Thoracic aorta (tissue), 2 donors: ENCODE results near the gene RPL22. TPM values are rescaled to one million over a fixed set of nuclear protein-coding genes. Genes with fewer than 3 reads are reported as not detected.

Experiments used
- ATAC-seq: fragments of 150-250 bp; one replicate; pipeline ENCODE4 v1.8.0; 2017; ENCODE audit warnings: low read depth; ENCODE audit not compliant: insufficient number of reproducible peaks, low FRiP score
- DNase-seq: peaks from one replicate; pipeline ENCODE4 v3.0.0-alpha.2; 2020; ENCODE audit warnings: low spot score
- H3K27ac ChIP-seq, 2 donors: fragments of 200-600 bp; sonication (generic); 1 replicate in 1 of 2; 2 replicates in 1 of 2; pipeline ENCODE4 v1.5.1; 2016; ENCODE audit warnings: mild to moderate bottlenecking in 2 of 2, moderate library complexity in 2 of 2
- H3K27me3 ChIP-seq: fragments of 200-600 bp; sonication (generic); replicated peaks from 2 replicates; pipeline ENCODE4 v1.6.0; 2016; ENCODE audit warnings: mild to moderate bottlenecking; ENCODE audit not compliant: insufficient read depth
- H3K36me3 ChIP-seq: fragments of 200-600 bp; sonication (generic); one replicate; pipeline ENCODE4 v1.5.1; 2016
- H3K4me1 ChIP-seq, 2 donors: fragments of 200-600 bp; sonication (generic); 1 replicate in 1 of 2; 2 replicates in 1 of 2; pipeline versions ENCODE4 v1.5.1 to v1.6.0; 2016; ENCODE audit warnings: low read depth in 2 of 2, mild to moderate bottlenecking in 1 of 2; ENCODE audit not compliant: control insufficient read depth in 1 of 2
- H3K4me3 ChIP-seq: fragments of 200-600 bp; sonication (generic); 2 replicates; pipeline ENCODE4 v1.5.1; 2016; ENCODE audit warnings: mild to moderate bottlenecking
- H3K9me3 ChIP-seq: fragments of 200-600 bp; sonication (generic); 2 replicates; pipeline ENCODE4 v1.5.1; 2016
- total RNA-seq, 2 donors: library from RNA; depleted of rRNA; stranded (reverse); fragments of >200 nt; gene quantifications; one replicate each; pipeline versions ENCODE4 v1.1.0 to v1.2.3, GENCODE V29; 2016
- TF ChIP-seq, protein P1 (sequence below): fragments of 200-600 bp; sonication (generic); IDR thresholded peaks from one replicate; pipeline ENCODE4 v1.5.1; 2019; ENCODE audit warnings: antibody characterized with exemption

The RPL22 gene
- total RNA-seq, 2 donors from 2014 or later, result 80.4 to 130 TPM

DNA sequence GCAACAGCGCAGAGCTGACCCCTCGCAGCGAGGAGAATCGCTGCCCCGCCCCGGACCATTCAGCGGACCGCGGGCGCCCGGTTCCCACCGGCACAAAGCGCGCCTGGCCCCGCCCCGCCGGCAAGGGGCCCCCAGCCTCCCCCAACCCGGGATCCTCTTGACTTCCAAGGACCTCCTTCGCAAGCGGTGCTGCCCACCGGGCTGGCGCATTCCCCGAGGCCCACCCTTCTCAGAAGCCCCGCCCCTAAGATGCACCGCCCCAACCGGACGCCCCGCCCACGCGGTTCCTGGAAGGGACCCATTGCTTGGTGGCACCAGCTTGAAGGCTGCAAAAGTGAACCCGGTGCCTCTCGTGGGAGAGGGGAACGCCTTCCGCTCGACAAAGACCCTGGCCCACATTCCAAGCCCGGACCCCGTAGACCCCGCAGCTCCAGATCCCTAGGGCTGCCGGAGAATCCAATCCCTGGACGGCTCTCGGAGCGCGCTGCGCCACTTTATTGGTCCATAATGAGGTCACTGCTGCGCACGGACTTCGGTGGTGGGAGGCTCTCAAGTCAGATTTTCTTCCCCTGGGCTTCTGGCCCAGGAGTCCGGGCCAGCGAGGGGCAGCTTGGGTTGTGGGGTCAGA lies 46.6 kb upstream of the RPL22 start:
- Histone ChIP-seq H3K27me3 (peaks cover 35% of the 10 kb centered on the region), H3K4me3 (no peak overlapping the region), H3K27ac (no peak overlapping the region), H3K36me3 (no peaks in the 10 kb centered on the region), H3K4me1 (peaks cover 6 to 15% of the 10 kb centered on the region in 2 donors), H3K9me3 (no peaks in the 10 kb centered on the region)
- TF ChIP-seq, protein P1, sequence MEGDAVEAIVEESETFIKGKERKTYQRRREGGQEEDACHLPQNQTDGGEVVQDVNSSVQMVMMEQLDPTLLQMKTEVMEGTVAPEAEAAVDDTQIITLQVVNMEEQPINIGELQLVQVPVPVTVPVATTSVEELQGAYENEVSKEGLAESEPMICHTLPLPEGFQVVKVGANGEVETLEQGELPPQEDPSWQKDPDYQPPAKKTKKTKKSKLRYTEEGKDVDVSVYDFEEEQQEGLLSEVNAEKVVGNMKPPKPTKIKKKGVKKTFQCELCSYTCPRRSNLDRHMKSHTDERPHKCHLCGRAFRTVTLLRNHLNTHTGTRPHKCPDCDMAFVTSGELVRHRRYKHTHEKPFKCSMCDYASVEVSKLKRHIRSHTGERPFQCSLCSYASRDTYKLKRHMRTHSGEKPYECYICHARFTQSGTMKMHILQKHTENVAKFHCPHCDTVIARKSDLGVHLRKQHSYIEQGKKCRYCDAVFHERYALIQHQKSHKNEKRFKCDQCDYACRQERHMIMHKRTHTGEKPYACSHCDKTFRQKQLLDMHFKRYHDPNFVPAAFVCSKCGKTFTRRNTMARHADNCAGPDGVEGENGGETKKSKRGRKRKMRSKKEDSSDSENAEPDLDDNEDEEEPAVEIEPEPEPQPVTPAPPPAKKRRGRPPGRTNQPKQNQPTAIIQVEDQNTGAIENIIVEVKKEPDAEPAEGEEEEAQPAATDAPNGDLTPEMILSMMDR, result no peak
- DNase-seq (no peak), ATAC-seq (no peak)

DNA sequence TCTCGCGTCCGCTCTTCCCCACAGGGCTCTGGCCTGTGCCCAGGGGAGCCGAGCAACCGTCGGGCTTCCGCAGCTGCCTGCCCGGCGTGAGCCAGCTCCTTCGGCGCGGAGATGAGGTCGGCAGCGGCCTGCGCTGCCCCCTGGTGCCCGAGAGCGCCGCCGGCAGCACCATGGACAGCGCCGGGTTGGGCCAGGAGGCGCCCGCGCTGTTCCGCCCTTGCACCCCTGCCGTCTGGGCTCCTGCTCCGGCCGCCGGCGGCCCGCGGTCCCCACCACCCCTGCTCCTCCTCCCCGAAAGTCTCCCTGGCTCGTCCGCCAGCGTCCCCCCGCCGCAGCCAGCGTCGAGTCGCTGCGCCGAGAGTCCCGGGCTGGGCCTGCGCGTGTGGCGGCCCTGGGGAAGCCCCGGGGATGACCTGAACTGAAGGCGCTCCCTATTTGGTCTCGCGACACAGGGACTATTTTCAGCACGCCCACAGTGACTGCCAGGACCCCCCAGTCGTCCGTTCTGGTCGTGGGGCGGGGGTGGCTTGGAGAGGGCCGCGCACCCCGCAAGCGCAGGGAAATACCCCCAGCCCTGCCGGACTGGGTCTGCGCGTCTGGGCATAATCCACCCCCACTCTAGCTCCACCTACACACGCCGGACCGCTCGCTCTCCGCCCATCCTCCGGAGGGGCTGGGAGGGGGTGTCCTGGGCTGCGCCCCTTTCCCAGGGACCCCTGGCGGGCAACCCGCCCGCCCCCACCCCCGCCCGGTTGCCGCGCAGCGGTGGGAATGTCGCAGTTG lies 45.9 kb upstream of the RPL22 start:
- Histone ChIP-seq H3K27me3 (peaks cover 42% of the 10 kb centered on the region), H3K4me1 (peaks cover 6 to 15% of the 10 kb centered on the region in 2 donors)
- no peak for DNase-seq

DNA sequence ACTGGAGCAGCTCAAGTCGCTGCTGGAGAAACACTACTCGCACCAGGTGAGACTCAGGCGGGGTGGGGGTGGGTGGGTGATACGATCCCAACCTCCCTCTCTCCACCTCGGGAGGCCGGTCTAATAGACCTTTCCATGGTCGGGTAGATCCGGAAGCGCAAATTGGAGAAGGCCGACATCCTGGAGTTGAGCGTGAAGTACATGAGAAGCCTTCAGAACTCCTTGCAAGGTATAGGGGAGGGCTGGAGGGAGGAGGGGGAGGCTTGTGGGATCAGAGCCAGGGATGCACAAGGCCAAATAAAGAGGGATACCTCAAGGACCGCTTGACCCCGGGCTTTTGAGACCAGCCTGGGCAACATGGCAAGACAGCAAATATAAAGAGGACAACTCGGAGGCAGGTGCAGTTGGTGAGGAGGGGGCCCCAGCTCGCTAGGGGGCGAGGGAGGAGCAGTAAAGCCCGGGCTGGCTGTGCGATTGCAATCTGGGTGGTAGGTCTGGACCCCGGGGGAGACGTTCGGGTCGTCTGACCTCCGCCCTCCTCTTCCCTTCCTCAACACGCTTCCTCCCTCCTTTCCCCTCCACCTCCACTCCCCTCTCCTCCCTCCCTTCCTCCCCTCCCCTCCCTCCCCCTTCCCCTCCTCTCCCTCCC lies 45.1 kb upstream of the RPL22 start:
- no peaks in the 10 kb centered on the region for H3K36me3 ChIP-seq
- no peak overlapping the region for H3K27ac ChIP-seq
- H3K4me3 ChIP-seq, result no peak overlapping the region
- peaks cover 6 to 15% of the 10 kb centered on the region in 2 donors for H3K4me1 ChIP-seq
- no peak for ATAC-seq
- TF ChIP-seq, protein P1, result no peak
- H3K27me3 ChIP-seq, result peaks cover 48% of the 10 kb centered on the region
- H3K9me3 ChIP-seq, result no peaks in the 10 kb centered on the region
- no peak for DNase-seq

More for the DNA sequence above, 45.9 kb upstream of the RPL22 start:
- Histone ChIP-seq H3K36me3 (no peaks in the 10 kb centered on the region), H3K9me3 (no peaks in the 10 kb centered on the region), H3K27ac (no peak overlapping the region), H3K4me3 (peak overlapping the region; percentile 31)
- TF ChIP-seq, protein P1, result peak; percentile 86
- ATAC-seq, result no peak

DNA sequence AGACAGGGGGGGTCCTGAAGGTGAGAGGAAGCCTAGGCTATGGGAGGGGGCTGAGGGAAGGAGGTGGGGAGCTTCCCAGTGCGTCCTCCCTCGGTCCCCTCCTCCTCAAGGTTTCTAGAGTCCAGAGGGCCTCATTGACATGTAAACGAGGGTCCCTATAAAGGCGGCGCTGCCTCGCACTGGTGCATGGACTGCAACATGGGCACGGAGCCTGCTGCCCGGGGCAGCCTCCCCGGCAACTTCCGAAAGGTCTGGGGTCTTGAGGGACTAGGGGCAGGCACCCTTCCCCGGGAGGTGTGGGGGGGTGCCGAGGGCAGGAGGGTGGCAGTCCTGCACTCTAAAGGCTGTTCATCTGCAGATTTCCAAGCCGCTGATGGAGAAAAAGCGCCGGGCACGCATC lies 44.6 kb upstream of the RPL22 start, which contains the start of gene HES3:
Gene HES3 (plus strand): TSS at position 187 of the 400 bp plus-strand sequence. CDS start 187 bp downstream, at position 374.
- Histone ChIP-seq H3K4me1 (peaks cover 6 to 15% of the 10 kb centered on the region in 2 donors), H3K9me3 (no peaks in the 10 kb centered on the region), H3K4me3 (no peak within 1 kb of the TSS), H3K27ac (no peak within 1 kb of the TSS), H3K27me3 (peaks cover 48% of the 10 kb centered on the region), H3K36me3 (no peaks in the 10 kb centered on the region)
- ATAC-seq (no peak), DNase-seq (no peak)
- TF ChIP-seq, protein P1, result no peak
